ENCODE measurements around the gene LIN54.

Gene LIN54

DNA sequence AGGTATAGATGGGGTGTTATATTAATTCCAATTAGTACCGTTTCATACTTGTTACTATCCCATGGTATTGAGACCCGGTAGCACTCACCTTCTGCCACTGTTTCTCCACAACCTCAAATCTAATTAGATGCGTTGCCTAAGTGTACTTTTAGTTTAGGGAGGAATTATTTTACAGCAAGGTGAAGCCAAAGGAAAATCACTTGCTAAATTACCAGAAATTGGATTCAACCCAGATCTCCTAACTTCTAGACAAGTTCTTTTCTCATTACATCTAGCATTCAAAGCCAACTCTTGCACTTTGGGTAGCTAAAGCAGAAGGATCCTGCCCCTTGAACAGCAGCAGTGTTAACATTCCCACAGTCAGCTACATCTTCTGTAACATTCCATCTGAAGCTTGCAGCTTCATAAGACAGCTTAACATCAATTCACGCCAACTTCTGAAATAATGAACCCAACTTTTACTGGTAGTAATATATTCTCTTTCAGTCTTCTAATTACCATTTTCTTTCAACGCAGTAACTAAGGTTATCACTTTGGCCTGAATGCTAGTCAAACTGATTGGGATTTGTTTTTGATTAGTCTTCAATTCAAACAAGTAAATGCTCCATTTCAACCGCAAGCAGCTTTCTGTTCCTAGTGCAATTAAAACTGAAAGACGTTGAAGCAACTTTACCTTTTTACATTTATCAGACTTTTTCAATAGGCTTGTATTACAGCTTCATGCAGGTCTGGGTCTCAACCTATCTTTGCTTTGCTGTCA is 118.7 kb downstream of the LIN54 start:
- DNase-seq (ENCODE audit: low read depth, low spot score) = no peak

DNA sequence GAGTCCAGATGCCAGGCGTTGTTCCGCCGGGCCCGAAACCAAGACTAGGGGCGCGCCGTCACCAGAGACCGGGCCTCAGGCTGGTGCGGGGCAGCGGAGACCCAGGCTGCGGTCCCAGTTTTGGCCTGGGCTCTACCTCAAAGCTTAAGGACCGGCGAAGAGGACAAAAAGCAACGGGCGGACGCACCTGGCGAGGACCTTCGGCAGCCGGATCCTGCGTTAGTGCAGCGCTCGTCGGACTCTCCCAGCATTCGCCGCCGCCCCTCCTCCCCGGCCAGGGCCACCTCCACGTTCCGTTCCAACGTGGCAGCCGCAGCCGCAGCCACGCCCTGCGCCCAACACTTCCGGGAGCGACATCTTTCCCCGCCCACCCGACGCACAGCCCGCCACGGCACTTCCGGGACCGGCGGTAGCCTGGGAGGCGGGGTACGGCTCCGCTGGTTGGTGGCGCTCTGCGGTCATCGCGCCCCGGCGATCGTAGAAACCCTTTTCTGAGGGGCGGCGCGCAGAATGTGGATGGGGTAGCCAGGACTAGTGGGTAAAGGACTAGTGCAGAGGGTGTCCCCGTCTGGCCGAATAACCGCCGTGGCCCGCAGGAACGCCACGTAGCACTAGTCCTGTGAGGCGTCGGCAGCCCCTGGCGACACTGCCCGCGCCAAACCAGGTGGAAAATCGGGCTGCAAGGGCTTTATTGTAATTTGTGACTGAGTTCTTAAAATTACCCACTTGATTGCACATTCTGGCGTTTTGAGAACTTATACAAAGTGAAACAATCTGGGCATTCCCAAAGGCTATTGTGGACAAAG is 119.5 kb downstream of the LIN54 start, which contains the start of gene SEC31A:
Gene SEC31A, minus strand, starts transcription at position 253 of the 806 bp plus-strand sequence. CDS start 9,217 bp downstream, outside the sequence.
- DNase-seq (ENCODE audit: low read depth, low spot score) = peak; percentile 98

DNA sequence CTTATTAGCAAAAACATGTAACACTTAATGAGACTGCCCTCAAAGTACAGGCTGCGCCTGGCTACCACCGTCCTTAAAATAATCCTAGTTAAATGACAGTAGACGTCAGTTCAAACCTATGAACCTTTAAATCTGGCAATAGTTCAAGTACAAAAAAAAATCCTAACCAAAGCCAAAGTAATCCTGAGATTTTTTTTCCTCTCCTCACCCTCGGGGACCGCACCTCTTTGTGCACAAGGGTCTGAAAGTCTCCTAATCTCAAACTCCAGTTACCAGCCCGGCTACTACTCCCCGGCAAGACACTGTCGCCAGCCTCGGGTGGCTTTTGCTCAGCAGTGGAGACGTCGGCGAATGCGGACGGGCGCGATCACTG is 120.1 kb downstream of the LIN54 start:
- DNase-seq (ENCODE audit: low read depth, low spot score) = no peak

DNA sequence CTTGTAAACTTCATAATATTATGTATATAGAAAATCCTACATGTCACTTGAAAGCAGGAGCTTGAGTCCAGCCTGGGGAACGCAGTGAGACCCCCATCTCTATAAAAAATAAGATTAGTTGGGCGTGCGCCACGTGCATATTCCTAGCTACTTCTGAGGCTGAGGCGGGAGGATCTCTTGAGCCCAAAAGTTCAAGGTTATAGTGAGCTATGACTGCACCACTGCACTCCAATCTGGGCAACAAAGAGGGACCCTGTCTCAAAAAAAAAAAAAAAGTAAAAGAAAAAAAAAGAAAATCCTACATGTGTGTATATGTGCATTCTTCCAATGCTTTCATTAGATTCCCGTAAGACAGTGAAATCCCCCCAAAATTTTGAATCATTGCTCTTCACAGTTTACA is 121.3 kb downstream of the LIN54 start:
- no peak for DNase-seq (ENCODE audit: low read depth, low spot score)

DNA sequence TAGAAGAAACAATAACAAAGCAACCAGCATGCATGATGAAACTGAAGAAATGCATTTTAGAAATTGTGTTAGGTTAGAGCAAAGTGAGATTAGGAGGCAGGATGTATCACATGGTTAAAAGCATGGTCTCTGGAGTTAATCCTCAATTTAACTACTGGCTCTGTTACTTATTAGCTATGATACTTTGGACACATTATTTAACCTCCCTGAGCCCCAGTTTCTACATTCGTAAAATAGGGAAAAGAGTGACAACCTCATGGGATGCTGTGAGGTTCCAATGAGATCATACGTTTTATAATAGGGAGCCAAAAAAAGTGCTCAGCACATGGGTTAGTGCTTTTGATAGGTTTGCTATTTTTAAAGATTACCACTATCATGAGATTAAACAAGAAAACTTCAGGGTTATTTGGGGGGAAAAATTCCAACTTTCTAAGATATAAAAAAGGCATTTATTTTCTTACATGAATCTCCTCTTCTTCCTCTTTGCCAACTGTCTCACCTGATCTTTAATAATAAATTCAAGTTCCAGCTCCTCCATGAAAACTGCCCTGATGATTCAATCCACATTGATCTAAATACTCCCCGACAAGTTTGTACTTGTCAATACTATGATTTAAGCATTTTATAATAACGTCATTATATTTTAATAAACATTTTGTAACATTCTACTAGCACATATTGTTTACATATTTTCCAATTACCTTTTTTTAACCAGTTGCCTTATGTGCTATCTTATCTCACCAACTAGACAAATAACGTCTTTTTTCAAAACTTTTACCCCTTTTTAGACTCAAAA is 124.3 kb downstream of the LIN54 start:
- DNase-seq (ENCODE audit: low read depth, low spot score) = no peak

DNA sequence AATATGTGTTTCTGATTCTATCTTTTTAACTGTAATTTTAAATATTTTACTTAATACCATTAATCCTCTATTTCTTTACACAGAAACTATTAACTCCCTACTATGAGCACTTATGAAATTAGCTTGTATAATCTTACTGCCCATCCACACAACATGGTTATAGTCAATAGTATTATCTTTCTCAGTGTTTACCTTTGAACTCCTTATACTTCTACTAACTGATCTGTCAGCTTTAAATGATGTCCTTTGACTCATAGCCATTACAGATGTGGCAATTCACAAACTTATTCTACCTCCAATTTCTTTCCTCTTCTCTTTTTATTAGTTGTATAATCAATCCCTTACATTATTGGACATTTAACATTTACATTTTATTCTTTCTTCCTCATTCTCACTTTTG is 125.2 kb downstream of the LIN54 start:
- no peak for DNase-seq (ENCODE audit: low read depth, low spot score)
